ENCODE data around the gene JAK2.

- no peak for TF ChIP-seq BHLHE40 (IDR thresholded peaks at IDR 0.05; ENCODE audit: borderline replicate concordance)
- TF ChIP-seq NFRKB (IDR thresholded peaks at IDR 0.05) = no peak
- no peak for TF ChIP-seq ARNT (IDR thresholded peaks at IDR 0.05)
- no peak for TF ChIP-seq HDGF (IDR thresholded peaks at IDR 0.05; ENCODE audit: borderline replicate concordance)
Observed at GRCh38 chr9:4937446-4937845, 47.6 kb upstream of the JAK2 start.

Measured in HEK293T (cell line).